GM21360 (cell line): ENCODE data around the gene RIMBP3C.
"Not testable (repeated sequence)": the region's sequence is repeated elsewhere in the genome, so short reads cannot be mapped to it uniquely, and the experiment has no call there.

Experiments
- ATAC-seq: cut with Tn5 transposase; IDR thresholded peaks from one replicate; pipeline ENCODE4 v1.9.1; 2021; ENCODE audit warnings: mild to moderate bottlenecking, moderate library complexity; ENCODE audit not compliant: unreplicated experiment

RIMBP3C gene

GRCh38 chr22:21573293-21573734 is 22.1 kb upstream of the RIMBP3C start:
- no peak for ATAC-seq

GRCh38 chr22:21571679-21572078 is 20.4 kb upstream of the RIMBP3C start:
- ATAC-seq, result no peak

GRCh38 chr22:21570398-21570797 is 19.1 kb upstream of the RIMBP3C start:
- no peak for ATAC-seq

GRCh38 chr22:21569459-21570170 is 18.4 kb upstream of the RIMBP3C start:
- ATAC-seq, result no peak

- ATAC-seq, result not testable (repeated sequence)
Observed at GRCh38 chr22:21569076-21569427, 17.8 kb upstream of the RIMBP3C start.

- ATAC-seq, result no peak
Observed at GRCh38 chr22:21568347-21569075, 17.2 kb upstream of the RIMBP3C start.

GRCh38 chr22:21567456-21568346 is 16.4 kb upstream of the RIMBP3C start, which contains the start of gene UBE2L3:
UBE2L3 (plus strand) TSS chr22:21567714; CDS start chr22:21567745, 31 bp downstream.
- ATAC-seq, result no peak

GRCh38 chr22:21564411-21564810 is 13.2 kb upstream of the RIMBP3C start:
- ATAC-seq, result no peak

GRCh38 chr22:21563912-21564311 is 12.7 kb upstream of the RIMBP3C start:
- no peak for ATAC-seq

- ATAC-seq, result not testable (repeated sequence)
Observed at GRCh38 chr22:21560657-21561056, 9.4 kb upstream of the RIMBP3C start.

- ATAC-seq, result not testable (repeated sequence)
Observed at GRCh38 chr22:21559345-21560125, 8.3 kb upstream of the RIMBP3C start.

- peak; percentile 22 for ATAC-seq
Observed at GRCh38 chr22:21550678-21551047, 598 bp downstream of the RIMBP3C start.

GRCh38 chr22:21550008-21550677 is 1.1 kb downstream of the RIMBP3C start:
- peak; percentile 57 for ATAC-seq

GRCh38 chr22:21549558-21549957 is 1.7 kb downstream of the RIMBP3C start:
- not testable (repeated sequence) for ATAC-seq

GRCh38 chr22:21544432-21545322 is 6.6 kb downstream of the RIMBP3C start:
- not testable (repeated sequence) for ATAC-seq

GRCh38 chr22:21539862-21540261 is 11.4 kb downstream of the RIMBP3C start:
- ATAC-seq, result not testable (repeated sequence)

- not testable (repeated sequence) for ATAC-seq
Observed at GRCh38 chr22:21532863-21533648, 18.2 kb downstream of the RIMBP3C start.

- ATAC-seq, result not testable (repeated sequence)
Observed at GRCh38 chr22:21531525-21531924, 19.7 kb downstream of the RIMBP3C start.
